Gastrocnemius medialis (tissue), 4 donors: ENCODE data around the gene KIAA0319L.

Experiments used
- CTCF ChIP-seq, 5 experiments: fragments of 450-650 bp in 3 of 5; fragments of 200-600 bp in 2 of 5; sonication (generic) in 2 of 5; IDR thresholded peaks in 4 of 5; conservative IDR thresholded peaks in 1 of 5; 1 replicate in 4 of 5; 2 replicates in 1 of 5; pipeline ENCODE4 v1.5.1; 2016 to 2019; ENCODE audit warnings: antibody characterized with exemption in 5 of 5, mild to moderate bottlenecking in 3 of 5, moderate library complexity in 3 of 5
- POLR2A ChIP-seq, 2 donors: fragments of 450-650 bp; IDR thresholded peaks; one replicate each; pipeline ENCODE4 v1.6.1; 2017; ENCODE audit warnings: antibody characterized with exemption in 2 of 2, mild to moderate bottlenecking in 2 of 2, moderate library complexity in 2 of 2

GRCh38 chr1:35559317-35559944, 2.2 kb upstream of the KIAA0319L start:
- TF ChIP-seq CTCF (IDR thresholded peaks at IDR 0.05 in 4 of 5, conservative IDR thresholded peaks at IDR 0.05 in 1 of 5) (no peak), POLR2A (IDR thresholded peaks at IDR 0.05) (no peak)
